Spinal cord (tissue), 10 donors: ENCODE data around the gene MS4A10. TPM values are rescaled to one million over a fixed set of nuclear protein-coding genes. Genes with fewer than 3 reads are reported as not detected.

ENCODE experiments used
- DNase-seq, 6 donors: peaks; one replicate each; pipeline versions ENCODE4 v3.0.0 to v3.0.0-alpha.2; 2013 to 2015; ENCODE audit warnings: low spot score in 6 of 6, low read depth in 4 of 6
- H3K27ac ChIP-seq: one replicate; pipeline ENCODE4 v1.5.1; 2013; ENCODE audit warnings: low read depth, low read length, control low read depth
- H3K27me3 ChIP-seq: one replicate; pipeline ENCODE4 v1.6.1; 2013; ENCODE audit warnings: low read length; ENCODE audit not compliant: control insufficient read depth, insufficient read depth
- H3K36me3 ChIP-seq: one replicate; pipeline ENCODE4 v1.6.1; 2013; ENCODE audit warnings: low read length; ENCODE audit not compliant: control insufficient read depth, insufficient read depth
- H3K4me1 ChIP-seq: one replicate; pipeline ENCODE4 v1.6.1; 2013; ENCODE audit warnings: low read length; ENCODE audit not compliant: control insufficient read depth, insufficient read depth
- H3K4me3 ChIP-seq: one replicate; pipeline ENCODE4 v1.5.1; 2013; ENCODE audit warnings: low read depth, low read length, control low read depth
- H3K9me3 ChIP-seq: one replicate; pipeline ENCODE4 v1.6.1; 2013; ENCODE audit warnings: low read length; ENCODE audit not compliant: control insufficient read depth, insufficient read depth
- WGBS: methylation state at CpG from one replicate; pipeline ENCODE4 v1.1.5; 2013; ENCODE audit warnings: missing lambda C conversion rate; ENCODE audit not compliant: insufficient coverage; 5-methylcytosine and 5-hydroxymethylcytosine counted together
- long read RNA-seq, 4 donors: transcript quantifications; one replicate each; lab custom pipeline, GENCODE V29; 2026
- polyA plus RNA-seq, 2 donors: library from polyadenylated mRNA; unstranded; fragments of 120-200 nt; gene quantifications; one replicate each; pipeline ENCODE4 v1.2.1, GENCODE V29; 2013; ENCODE audit not compliant: insufficient read length in 2 of 2
- total RNA-seq, 2 donors: library from RNA; depleted of rRNA in 1 of 2; stranded (reverse); fragments of 120-200 nt in 1 of 2; fragments of >200 nt in 1 of 2; gene quantifications; one replicate each; pipeline versions ENCODE4 v1.2.3 to v1.2.4, GENCODE V29; 2013 to 2014
- donor health status: healthy.

MS4A10 gene
- not detected for total RNA-seq
- polyA plus RNA-seq = not detected
- long read RNA-seq, donor 1 = 0 reads
- long read RNA-seq, donor 2 = 0 reads
- long read RNA-seq, donor 3 = 0 reads
- long read RNA-seq, donor 4 = 0 reads

DNA sequence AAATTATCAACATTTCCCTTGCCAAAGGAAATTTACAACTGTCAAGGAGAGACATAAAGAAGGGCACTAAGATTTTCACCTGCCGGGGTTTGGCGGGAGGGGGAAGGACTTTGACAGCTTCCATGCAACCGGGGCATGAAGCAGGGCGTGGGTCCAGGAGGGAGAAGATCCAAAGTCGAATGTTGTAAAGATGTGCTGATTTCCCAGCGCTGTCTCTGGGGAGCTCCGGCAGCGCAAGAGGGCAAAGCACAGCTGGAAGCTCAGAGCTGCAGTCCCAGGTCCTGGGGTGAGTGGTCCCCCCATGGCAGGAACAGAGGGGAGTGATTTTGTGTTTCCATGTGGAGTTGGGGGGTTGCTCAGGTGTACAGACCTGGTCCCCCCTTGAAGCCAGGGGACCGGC lies at the start of gene MS4A10:
Gene MS4A10, plus strand, starts transcription at position 198 of the 400 bp plus-strand sequence. CDS start 5,003 bp downstream, outside the sequence.
- no peaks in the 10 kb centered on the region for H3K9me3 ChIP-seq
- no peaks in the 10 kb centered on the region for H3K36me3 ChIP-seq
- 66% methylated on average over 7 of the region's 9 CpGs for WGBS
- H3K27ac ChIP-seq = no peak within 1 kb of the TSS
- H3K4me1 ChIP-seq = peaks cover 22% of the 10 kb centered on the region
- H3K27me3 ChIP-seq = no peaks in the 10 kb centered on the region
- no peak within 1 kb of the TSS for H3K4me3 ChIP-seq
- DNase-seq = no peak

DNA sequence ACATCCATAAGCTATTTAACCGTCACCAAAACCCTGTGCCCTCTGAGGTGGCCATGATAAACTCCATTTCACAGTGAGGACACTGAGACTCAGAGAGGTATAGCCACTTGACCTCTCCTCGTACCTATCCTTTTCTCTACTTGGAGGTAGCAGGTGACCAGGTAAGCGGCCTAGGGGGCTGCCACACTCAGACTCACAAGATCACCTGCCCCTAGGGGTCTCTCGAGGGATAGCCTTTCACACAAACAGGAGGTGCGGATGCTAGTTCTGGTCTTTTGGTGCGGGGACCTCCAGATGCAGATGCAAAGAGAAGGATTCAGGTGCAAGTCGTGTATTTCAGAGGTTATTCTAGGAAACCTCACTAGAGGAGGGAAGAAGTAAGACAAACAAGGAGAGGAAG lies 46.0 kb upstream of the MS4A10 start:
- 78% methylated on average over 6 of the region's 7 CpGs for WGBS
- DNase-seq = no peak
- H3K4me1 ChIP-seq = no peaks in the 10 kb centered on the region
- H3K27ac ChIP-seq = no peak overlapping the region
- no peaks in the 10 kb centered on the region for H3K9me3 ChIP-seq
- H3K27me3 ChIP-seq = no peaks in the 10 kb centered on the region
- no peak overlapping the region for H3K4me3 ChIP-seq
- H3K36me3 ChIP-seq = no peaks in the 10 kb centered on the region

DNA sequence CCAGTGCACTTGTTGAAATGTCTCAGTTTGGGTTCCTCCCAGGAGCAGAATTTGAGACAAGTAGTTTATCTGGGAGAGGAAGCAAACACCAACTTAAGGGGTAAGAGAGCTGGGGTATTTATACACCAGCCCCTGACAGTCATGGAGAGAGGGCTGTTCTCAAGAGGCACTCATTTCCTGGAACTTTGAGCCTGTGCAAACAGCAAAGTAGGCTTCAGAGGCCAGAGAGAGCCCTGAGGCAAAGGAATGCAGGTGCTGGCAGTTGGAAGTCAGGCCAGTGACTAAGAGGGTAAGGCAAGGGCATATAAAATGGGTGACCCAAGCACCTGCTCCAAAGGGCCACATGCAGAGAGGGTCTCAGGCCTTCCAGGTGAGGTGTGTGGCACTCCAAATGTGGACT lies 44.6 kb upstream of the MS4A10 start:
- Histone ChIP-seq H3K27ac (no peak overlapping the region), H3K27me3 (no peaks in the 10 kb centered on the region), H3K4me3 (no peak overlapping the region), H3K36me3 (no peaks in the 10 kb centered on the region), H3K4me1 (no peaks in the 10 kb centered on the region), H3K9me3 (no peaks in the 10 kb centered on the region)
- DNase-seq = no peak

DNA sequence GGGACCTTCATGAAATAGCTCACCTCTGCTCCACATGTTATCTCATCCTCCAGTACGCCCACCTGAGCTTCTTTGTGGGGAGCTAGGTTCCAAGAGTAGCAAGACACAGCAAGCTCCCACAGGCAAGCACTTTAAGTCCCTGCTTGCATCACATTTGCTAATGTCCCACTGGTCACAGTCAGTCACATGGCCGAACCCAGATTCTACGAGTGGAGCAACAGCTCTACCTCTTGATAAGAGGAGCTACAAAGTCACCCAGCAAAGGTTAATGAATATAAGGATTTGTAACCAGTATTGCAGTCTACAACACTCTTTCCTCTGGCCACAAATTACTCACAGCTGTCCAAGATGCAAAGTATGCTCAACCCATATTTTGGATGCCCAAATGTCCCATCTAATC lies 43.7 kb upstream of the MS4A10 start:
- no peak for DNase-seq
- 71% methylated on average over 1 of the region's 3 CpGs for WGBS
- H3K27ac ChIP-seq = no peak overlapping the region
- H3K4me3 ChIP-seq = no peak overlapping the region
- no peaks in the 10 kb centered on the region for H3K36me3 ChIP-seq
- H3K27me3 ChIP-seq = no peaks in the 10 kb centered on the region
- H3K4me1 ChIP-seq = no peaks in the 10 kb centered on the region
- H3K9me3 ChIP-seq = no peaks in the 10 kb centered on the region

DNA sequence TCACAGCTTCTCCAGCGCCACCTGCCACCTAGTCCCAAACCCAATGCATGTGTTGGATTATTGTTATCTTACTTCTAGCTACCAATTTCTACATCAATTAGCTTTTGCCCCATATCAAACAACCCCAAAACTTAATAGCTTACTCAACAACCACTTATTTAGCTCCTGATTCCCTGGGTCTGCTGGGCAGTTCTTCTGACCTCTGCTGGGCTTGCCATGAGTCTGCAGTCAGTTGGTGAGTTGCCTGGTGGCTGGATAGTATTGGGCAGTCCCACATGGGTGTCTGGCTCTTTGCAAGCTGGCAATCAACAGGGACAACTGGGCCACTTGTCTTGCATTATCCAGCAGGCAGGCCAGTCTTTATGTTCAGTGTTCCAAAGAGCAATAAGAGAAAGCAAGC lies 42.1 kb upstream of the MS4A10 start:
- Histone ChIP-seq H3K36me3 (no peaks in the 10 kb centered on the region), H3K27ac (no peak overlapping the region), H3K27me3 (no peaks in the 10 kb centered on the region), H3K4me3 (no peak overlapping the region), H3K4me1 (no peaks in the 10 kb centered on the region), H3K9me3 (no peaks in the 10 kb centered on the region)
- no peak for DNase-seq
- no CpG with 5 or more reads among the region's 1 CpG for WGBS

DNA sequence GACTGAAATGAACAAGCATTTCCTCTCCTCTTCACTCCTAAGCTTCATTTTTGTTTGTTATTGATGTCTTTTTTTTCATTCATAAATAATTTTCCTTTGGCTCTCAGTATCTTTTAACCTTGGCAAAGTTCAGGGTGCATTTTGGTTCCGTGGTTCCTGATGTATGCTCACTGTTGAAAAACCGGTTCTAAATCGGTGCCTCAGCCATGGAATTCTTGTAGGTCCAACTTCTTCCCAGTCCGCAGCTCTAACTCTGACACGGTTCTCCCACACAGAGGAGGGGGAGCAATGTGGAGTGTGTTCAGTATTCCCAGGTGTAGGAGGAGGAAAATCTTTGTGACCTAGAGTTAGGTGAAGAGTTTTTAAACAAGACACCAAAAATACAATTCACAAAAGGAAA lies 41.0 kb upstream of the MS4A10 start:
- no peak for DNase-seq
- no peaks in the 10 kb centered on the region for H3K36me3 ChIP-seq
- WGBS = 90% methylated on average over 4 of the region's 5 CpGs
- H3K4me3 ChIP-seq = no peak overlapping the region
- no peaks in the 10 kb centered on the region for H3K4me1 ChIP-seq
- no peak overlapping the region for H3K27ac ChIP-seq
- no peaks in the 10 kb centered on the region for H3K27me3 ChIP-seq
- no peaks in the 10 kb centered on the region for H3K9me3 ChIP-seq

DNA sequence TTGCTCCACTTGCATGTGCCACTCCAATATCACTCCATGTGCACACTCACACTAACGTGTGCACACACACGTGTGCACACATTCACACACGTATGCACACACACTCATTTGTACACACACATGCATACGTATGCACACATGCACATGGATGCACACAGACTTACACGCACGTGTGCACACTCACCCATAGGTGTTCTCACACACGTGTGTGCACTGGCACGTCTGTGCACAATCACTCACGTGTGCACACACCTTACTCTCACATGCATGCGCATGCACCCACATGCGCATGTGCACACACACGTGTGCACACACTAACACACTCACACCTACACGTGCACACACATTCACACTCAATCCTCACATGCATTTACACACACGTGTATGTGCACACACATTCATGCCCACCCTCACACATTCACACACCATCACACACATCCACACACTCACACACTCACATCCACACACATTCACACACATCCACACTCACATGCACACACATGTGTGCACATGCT lies 37.7 kb upstream of the MS4A10 start:
- Histone ChIP-seq H3K27ac (no peak overlapping the region), H3K4me1 (no peaks in the 10 kb centered on the region), H3K9me3 (no peaks in the 10 kb centered on the region), H3K36me3 (no peaks in the 10 kb centered on the region), H3K27me3 (no peaks in the 10 kb centered on the region), H3K4me3 (no peak overlapping the region)
- WGBS = 94% methylated on average over 14 of the region's 14 CpGs
- DNase-seq = no peak

DNA sequence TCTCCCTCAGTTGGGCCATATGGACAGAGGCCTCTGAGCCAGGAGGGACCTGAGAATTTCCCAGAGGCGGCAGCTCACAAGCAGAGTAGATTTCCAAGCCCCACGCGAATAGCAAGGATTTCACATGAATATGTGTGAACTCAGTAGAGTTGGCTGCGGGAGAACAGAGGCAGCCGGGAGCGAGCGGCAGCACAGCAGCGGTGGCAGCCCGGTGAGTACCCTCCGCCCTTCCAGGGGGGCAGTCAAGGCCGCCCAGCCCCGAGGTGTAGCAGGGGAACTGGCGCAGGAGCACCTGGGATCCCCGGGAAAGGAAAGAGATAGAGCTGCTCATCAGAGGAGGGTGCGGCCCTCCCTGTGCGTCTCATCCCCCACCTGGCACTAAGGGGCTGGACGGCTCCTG lies 36.9 kb upstream of the MS4A10 start:
- Histone ChIP-seq H3K9me3 (no peaks in the 10 kb centered on the region), H3K27me3 (no peaks in the 10 kb centered on the region), H3K27ac (no peak overlapping the region), H3K4me3 (no peak overlapping the region), H3K36me3 (no peaks in the 10 kb centered on the region), H3K4me1 (no peaks in the 10 kb centered on the region)
- 88% methylated on average over 15 of the region's 17 CpGs for WGBS
- DNase-seq = no peak

DNA sequence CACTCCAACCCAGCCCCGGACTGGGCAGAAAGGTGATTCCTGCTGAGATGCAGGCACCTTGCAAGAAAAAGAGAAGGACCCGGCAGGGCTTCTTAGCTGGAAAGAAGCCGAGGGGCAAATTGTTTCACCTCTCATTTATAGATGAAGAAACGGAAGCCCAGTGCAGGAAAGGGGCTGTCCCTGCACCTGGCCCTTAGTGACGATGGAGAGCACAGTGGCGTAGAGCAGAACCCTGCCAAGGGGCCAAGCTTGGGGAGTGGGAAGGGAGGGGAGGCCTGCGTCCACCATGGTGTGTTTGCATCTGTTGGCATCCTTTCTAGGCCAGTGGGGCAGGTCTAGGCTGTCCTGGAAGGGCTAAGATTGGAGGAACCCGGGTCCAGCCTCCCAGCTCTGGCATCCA lies 36.3 kb upstream of the MS4A10 start:
- Histone ChIP-seq H3K27me3 (no peaks in the 10 kb centered on the region), H3K4me1 (no peaks in the 10 kb centered on the region), H3K36me3 (no peaks in the 10 kb centered on the region), H3K4me3 (no peak overlapping the region), H3K27ac (no peak overlapping the region), H3K9me3 (no peaks in the 10 kb centered on the region)
- no peak for DNase-seq
- 80% methylated on average over 8 of the region's 8 CpGs for WGBS

DNA sequence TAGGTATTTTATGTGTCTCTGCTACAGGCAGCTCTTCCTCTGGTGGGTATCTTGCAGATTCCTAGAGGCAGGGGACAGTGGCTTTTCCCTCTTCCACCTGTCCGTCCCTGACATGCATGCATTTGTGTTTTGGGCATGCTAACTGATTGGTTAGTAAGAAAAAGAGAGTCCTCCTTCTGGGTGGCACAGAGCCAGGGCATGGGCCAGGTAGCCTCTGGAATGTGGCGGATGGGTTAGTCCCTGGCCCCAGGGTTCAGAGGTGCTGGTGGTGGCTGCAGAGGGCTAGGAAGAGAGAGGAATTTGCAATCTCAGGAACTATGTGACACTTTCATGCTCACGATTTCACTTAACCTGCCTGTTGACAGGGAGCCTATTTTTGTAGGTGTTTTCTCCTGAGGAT lies 34.2 kb upstream of the MS4A10 start:
- H3K27ac ChIP-seq = no peak overlapping the region
- no peaks in the 10 kb centered on the region for H3K27me3 ChIP-seq
- DNase-seq = no peak
- H3K4me3 ChIP-seq = no peak overlapping the region
- WGBS = 90% methylated on average over 3 of the region's 3 CpGs
- H3K9me3 ChIP-seq = no peaks in the 10 kb centered on the region
- H3K4me1 ChIP-seq = no peaks in the 10 kb centered on the region
- no peaks in the 10 kb centered on the region for H3K36me3 ChIP-seq
